WI38 (cell line): ENCODE results near the gene TTC5.
A peak's percentile ranks its signal among the peaks of the same experiment; 100 is the strongest.

Source experiments
- H3K4me3 ChIP-seq: 2 replicates; pipeline ENCODE4 v1.5.1; 2011; ENCODE audit warnings: low read depth, mild to moderate bottlenecking, control low read depth, low read length
- TF ChIP-seq, protein P1 (sequence below): IDR thresholded peaks from 2 replicates; pipeline ENCODE4 v1.5.1; 2012; ENCODE audit warnings: low read depth, mild to moderate bottlenecking, control low read depth, low read length

TTC5 gene, protein sequence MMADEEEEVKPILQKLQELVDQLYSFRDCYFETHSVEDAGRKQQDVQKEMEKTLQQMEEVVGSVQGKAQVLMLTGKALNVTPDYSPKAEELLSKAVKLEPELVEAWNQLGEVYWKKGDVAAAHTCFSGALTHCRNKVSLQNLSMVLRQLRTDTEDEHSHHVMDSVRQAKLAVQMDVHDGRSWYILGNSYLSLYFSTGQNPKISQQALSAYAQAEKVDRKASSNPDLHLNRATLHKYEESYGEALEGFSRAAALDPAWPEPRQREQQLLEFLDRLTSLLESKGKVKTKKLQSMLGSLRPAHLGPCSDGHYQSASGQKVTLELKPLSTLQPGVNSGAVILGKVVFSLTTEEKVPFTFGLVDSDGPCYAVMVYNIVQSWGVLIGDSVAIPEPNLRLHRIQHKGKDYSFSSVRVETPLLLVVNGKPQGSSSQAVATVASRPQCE

DNA sequence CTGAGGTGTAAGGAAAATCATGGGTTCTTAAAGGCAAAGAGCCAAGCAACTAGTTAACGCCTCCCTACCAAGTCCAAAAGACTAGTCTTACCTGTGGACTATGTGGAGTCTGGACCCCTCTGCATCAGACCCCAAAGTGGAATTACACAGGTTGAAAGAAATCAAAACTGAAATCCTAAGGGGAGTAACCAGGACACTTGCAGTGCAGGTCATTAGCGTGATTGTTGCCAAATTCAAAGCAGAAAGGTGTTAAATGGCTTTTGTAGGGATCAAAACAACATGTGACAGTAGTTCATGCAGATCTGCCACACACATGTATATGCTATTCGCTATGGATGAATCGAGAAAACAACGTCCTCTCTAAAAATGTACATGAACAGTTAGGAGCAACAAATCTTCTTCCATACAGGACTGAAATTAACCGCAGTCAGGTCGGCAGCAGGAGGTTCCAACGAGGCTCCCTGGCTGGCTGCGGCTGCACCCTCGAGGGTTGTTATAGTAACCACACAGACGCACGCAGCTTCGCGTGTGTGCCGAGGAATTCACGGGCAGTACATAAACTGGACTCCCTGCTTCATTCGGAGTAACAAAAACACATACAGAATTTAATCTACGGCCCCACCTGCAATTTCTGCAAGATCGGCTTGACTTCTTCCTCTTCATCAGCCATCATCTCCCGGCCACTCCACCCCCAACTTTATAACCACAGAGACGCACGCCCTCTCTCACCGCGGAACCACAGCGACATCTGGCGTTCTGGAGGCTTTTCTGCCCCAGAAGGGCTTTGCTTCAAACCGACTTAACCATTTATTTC lies at the start of gene TTC5:
TSS of gene TTC5 (minus strand) at position 687 of the 814 bp plus-strand sequence. CDS start at position 673, 14 bp downstream.
- TF ChIP-seq, protein P1, sequence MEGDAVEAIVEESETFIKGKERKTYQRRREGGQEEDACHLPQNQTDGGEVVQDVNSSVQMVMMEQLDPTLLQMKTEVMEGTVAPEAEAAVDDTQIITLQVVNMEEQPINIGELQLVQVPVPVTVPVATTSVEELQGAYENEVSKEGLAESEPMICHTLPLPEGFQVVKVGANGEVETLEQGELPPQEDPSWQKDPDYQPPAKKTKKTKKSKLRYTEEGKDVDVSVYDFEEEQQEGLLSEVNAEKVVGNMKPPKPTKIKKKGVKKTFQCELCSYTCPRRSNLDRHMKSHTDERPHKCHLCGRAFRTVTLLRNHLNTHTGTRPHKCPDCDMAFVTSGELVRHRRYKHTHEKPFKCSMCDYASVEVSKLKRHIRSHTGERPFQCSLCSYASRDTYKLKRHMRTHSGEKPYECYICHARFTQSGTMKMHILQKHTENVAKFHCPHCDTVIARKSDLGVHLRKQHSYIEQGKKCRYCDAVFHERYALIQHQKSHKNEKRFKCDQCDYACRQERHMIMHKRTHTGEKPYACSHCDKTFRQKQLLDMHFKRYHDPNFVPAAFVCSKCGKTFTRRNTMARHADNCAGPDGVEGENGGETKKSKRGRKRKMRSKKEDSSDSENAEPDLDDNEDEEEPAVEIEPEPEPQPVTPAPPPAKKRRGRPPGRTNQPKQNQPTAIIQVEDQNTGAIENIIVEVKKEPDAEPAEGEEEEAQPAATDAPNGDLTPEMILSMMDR: peak; percentile 88
- peak within 1 kb of the TSS; percentile 76 for H3K4me3 ChIP-seq

DNA sequence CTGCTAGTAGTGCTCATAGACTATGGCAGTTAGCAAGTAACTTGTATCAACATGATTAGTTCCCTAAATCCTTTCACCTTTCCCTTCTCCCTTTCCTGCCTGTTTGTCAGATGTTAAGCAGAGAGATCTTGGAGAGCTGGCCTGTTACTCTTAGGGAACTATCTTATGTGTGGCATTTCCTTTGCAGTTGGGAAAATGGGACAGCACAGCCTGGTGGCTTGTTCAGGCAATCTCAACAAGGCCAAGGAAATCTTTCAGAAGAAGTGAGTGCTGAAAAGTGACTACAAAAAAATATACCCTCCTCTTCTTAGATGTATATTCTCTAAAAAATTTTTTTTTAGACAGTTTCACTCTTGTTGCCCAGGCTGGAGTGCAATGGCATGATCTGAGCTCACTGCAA lies 45.1 kb upstream of the TTC5 start:
- TF ChIP-seq, protein P1: no peak
- H3K4me3 ChIP-seq: no peak overlapping the region

DNA sequence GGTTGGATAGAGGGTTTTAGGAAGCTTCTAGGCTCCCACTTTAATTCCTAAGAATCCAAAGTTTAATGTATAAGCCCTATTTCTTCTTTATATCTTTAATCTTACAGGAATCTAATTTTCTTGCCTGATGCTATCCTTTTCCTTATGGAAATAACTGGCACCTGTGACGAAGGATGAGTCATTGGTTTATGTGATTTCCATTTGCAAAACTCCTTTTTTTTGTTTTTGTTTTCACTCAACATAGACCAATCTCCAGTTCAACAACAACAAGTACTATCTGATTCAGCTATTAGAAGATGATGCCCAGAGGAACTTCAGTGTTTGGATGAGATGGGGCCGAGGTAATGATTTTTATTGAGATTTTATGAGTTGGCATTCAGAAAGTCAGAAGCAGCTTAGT lies 44.5 kb upstream of the TTC5 start:
- TF ChIP-seq, protein P1: no peak
- no peak overlapping the region for H3K4me3 ChIP-seq

DNA sequence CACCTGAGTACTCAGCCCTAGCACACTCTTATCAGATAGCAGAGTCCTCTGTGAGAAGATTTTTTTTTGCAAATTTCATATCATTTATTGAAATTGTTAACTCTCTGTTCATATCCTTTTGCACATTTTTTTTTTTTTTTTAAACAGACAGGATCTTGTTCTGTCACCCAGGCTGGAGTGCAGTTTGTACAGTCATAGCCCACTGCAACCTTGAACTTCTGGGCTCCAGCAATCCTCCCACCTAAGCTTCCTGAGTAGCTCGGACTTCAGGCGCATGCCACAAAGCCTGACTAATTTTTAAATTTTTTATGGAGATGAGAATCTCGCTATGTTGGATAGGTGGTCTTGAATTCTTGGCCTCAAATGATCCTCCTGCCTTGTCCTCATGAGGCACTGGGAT lies 42.0 kb upstream of the TTC5 start:
- H3K4me3 ChIP-seq: no peak overlapping the region

DNA sequence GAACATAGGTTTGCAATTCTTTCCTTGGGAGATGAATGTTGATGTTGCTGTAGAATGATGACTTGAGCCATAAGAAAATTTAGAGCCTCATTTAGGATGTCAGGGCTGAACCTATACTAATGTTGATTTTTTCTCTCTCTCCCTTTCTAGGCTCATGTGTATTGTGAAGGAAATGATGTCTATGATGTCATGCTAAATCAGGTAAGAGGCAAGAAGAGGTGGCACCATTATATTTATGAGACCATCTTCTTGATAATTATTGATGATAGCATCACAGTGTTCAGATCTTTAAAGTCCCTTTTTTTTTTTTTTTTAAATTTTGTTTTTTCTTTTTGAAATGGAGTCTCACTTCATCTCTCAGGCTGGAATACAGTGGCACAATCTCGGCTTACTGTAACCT lies 41.0 kb upstream of the TTC5 start:
- TF ChIP-seq, protein P1: no peak
- H3K4me3 ChIP-seq: no peak overlapping the region

More for the DNA sequence above, 42.0 kb upstream of the TTC5 start:
- TF ChIP-seq, protein P1: no peak

DNA sequence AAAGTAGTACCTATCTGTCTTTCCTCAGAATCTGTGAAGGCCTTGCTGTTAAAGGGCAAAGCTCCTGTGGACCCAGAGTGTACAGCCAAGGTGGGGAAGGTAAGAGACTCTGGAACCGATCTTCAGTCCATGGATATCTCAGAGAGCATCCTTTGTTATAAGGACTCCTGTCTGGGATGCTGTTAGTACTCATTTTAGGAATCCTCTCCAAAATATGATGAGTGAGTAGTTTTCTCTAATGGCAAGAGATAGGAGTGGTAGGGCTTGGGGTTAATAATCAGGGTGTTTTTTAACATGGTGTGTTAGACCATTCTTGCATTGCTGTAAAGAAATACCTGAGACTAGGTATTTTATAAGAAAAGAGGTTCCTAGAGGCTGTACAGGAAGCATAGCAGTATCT lies 39.6 kb upstream of the TTC5 start:
- TF ChIP-seq, protein P1: no peak
- H3K4me3 ChIP-seq: no peak overlapping the region

DNA sequence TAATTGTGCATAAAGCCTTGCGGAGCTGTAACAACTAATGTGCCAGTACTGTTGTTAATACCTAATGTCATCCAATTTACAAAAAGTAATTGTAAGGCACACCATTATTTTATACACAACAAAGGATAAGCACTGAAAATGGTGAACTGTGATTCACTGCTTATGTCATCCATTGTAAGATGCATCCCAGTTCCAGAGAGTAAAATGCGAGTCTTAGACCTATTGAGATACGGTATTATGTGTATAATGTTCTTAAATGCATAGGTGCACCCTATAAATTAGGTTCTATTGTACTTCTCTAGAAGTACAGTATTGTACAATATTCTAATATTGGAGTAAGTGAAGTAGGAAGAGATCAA lies 38.1 kb upstream of the TTC5 start:
- H3K4me3 ChIP-seq: peak overlapping the region; percentile 94
- TF ChIP-seq, protein P1: no peak
